ENCODE data around the gene NMU. TPM values are rescaled to one million over a fixed set of nuclear protein-coding genes. Genes with fewer than 3 reads are reported as not detected.
A peak's percentile ranks its signal among the peaks of the same experiment; 100 is the strongest.

NMU gene
- total and polyA plus RNA-seq, 9 of the 15 experiments (the other 6 are each of a cell fraction or from before 2014, with no cell fraction given), result 73.8 to 846 (median 599) TPM

- no peak for TF ChIP-seq CLOCK (CRISPR knock-in tag; IDR thresholded peaks at IDR 0.05; ENCODE audit: borderline replicate concordance)
- no peak for TF ChIP-seq TBP (optimal IDR thresholded peaks at IDR 0.05; ENCODE audit: low read depth, low read length)
Measured at GRCh38 chr4:55568905-55569504, 67.1 kb downstream of the NMU start (continued).

- Histone ChIP-seq H3K79me2 (ENCODE audit: control insufficient read depth, insufficient read depth, low read length) (no peaks in the 10 kb centered on the region), H2AFZ (ENCODE audit: low read depth, low read length) (no peak overlapping the region), H3K4me1 (replicated peaks in 1 of 2; ENCODE audit: control insufficient read depth in 2 of 2, insufficient read depth in 2 of 2, low read length in 2 of 2) (peaks cover 0 to 14% of the 10 kb centered on the region in 2 experiments; a peak in 3 of 5 replicates), H3K27ac (ENCODE audit: extremely low read depth, low read depth, low read length) (no peak overlapping the region), H3K36me3 (ENCODE audit: control insufficient read depth, insufficient read depth, low read length) (peaks cover 4% of the 10 kb centered on the region; the same call in 2 of the 3 replicates), H3K4me2 (ENCODE audit: insufficient read depth, low read length) (no peak overlapping the region), H3K27me3 (ENCODE audit: control insufficient read depth in 2 of 2, insufficient read depth in 2 of 2, low read length in 2 of 2) (no peaks in the 10 kb centered on the region), H4K20me1 (replicated peaks; ENCODE audit: control insufficient read depth, insufficient read depth, low read length) (no peaks in the 10 kb centered on the region), H3K9me3 (replicated peaks; ENCODE audit: control insufficient read depth, insufficient read depth, low read depth, low read length) (peaks cover 4% of the 10 kb centered on the region), H3K9ac (ENCODE audit: insufficient read depth in 1 of 2, low read depth in 2 of 2, low read length in 2 of 2) (no peak overlapping the region), H3K4me3 (no peak overlapping the region), H3K9me1 (ENCODE audit: control insufficient read depth, insufficient read depth, low read length) (no peaks in the 10 kb centered on the region)
- DNase-seq (ENCODE audit: extremely low read depth in 1 of 4, low spot score in 3 of 4) (no peak), FAIRE-seq (no peak), ATAC-seq (no peak)
- CTCF ChIA-PET (ENCODE audit: low intra/inter-chr PET ratio), result no interaction called here
- intact Hi-C loops (cut with micrococcal nuclease) (no loop called here), in situ Hi-C loops (cut with MboI) (no loop called here)
- no TSS peak for BruUV-seq (replicated peaks)
- 88% methylated on average over 1 of the region's 1 CpG for WGBS (ENCODE audit: insufficient coverage, low coverage, missing lambda C conversion rate)
- POLR2A ChIA-PET, result no interaction called here
- TF ChIP-seq, protein P1, sequence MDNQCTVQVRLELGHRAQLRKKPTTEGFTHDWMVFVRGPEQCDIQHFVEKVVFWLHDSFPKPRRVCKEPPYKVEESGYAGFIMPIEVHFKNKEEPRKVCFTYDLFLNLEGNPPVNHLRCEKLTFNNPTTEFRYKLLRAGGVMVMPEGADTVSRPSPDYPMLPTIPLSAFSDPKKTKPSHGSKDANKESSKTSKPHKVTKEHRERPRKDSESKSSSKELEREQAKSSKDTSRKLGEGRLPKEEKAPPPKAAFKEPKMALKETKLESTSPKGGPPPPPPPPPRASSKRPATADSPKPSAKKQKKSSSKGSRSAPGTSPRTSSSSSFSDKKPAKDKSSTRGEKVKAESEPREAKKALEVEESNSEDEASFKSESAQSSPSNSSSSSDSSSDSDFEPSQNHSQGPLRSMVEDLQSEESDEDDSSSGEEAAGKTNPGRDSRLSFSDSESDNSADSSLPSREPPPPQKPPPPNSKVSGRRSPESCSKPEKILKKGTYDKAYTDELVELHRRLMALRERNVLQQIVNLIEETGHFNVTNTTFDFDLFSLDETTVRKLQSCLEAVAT (IDR thresholded peaks at IDR 0.05), result no peak
- TF ChIP-seq, protein P2, sequence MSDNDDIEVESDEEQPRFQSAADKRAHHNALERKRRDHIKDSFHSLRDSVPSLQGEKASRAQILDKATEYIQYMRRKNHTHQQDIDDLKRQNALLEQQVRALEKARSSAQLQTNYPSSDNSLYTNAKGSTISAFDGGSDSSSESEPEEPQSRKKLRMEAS (CRISPR knock-in tag; IDR thresholded peaks at IDR 0.05), result no peak
- TF ChIP-seq, protein P3, sequence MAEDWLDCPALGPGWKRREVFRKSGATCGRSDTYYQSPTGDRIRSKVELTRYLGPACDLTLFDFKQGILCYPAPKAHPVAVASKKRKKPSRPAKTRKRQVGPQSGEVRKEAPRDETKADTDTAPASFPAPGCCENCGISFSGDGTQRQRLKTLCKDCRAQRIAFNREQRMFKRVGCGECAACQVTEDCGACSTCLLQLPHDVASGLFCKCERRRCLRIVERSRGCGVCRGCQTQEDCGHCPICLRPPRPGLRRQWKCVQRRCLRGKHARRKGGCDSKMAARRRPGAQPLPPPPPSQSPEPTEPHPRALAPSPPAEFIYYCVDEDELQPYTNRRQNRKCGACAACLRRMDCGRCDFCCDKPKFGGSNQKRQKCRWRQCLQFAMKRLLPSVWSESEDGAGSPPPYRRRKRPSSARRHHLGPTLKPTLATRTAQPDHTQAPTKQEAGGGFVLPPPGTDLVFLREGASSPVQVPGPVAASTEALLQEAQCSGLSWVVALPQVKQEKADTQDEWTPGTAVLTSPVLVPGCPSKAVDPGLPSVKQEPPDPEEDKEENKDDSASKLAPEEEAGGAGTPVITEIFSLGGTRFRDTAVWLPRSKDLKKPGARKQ (CRISPR knock-in tag; IDR thresholded peaks at IDR 0.05), result 0 out of 2 replicates have a peak, but pooled peaks have one; percentile 12
- TF ChIP-seq ETV5 (CRISPR knock-in tag; IDR thresholded peaks at IDR 0.05; ENCODE audit: low read depth), result no peak
Measured at GRCh38 chr4:55561889-55562288, 74.2 kb downstream of the NMU start.

Data from K562 (cell line).